ENCODE data around the gene EIF4A3. TPM values are rescaled to one million over a fixed set of nuclear protein-coding genes. Genes with fewer than 3 reads are reported as not detected.
A peak's percentile ranks its signal among the peaks of the same experiment; 100 is the strongest.

Gene EIF4A3
- total RNA-seq, 1 donor from 2014 or later: 31.3 TPM

DNA sequence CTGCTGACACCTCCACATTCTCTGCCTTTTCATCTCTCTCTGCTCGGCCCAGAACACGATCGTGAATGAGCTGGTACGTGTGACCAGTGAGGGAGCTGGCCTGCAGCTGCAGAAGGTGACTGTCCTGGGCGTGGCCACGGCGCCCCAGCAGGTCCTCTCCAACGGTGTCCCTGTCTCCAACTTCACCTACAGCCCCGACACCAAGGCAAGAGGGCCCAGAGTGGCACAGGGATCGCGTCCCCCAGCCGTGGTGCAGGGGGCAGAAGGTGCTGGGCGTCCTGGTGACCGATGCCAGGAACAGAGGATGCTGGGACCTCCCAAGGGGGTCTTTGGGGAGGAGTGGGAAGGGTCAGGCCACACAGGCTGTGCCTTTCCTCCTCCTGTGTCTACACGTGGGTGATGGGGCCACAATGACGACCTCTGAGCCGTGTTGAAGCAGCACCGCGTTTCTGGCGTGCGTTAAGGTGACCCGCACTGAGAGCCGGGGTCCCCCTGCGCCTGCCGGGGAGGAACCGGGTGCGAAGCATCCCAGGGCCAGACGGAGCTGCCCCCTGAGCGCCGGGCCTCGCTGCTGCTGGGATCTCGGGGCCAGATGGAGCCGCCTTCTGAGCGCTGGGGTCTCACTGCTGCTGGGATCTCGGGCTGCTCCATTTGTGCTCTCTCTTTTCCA is 28.2 kb downstream of the EIF4A3 start:
- DNase-seq (ENCODE audit: missing footprints) (peak; percentile 60), ATAC-seq (no peak)
- intact Hi-C loops (cut with DNase I): no loop called here

DNA sequence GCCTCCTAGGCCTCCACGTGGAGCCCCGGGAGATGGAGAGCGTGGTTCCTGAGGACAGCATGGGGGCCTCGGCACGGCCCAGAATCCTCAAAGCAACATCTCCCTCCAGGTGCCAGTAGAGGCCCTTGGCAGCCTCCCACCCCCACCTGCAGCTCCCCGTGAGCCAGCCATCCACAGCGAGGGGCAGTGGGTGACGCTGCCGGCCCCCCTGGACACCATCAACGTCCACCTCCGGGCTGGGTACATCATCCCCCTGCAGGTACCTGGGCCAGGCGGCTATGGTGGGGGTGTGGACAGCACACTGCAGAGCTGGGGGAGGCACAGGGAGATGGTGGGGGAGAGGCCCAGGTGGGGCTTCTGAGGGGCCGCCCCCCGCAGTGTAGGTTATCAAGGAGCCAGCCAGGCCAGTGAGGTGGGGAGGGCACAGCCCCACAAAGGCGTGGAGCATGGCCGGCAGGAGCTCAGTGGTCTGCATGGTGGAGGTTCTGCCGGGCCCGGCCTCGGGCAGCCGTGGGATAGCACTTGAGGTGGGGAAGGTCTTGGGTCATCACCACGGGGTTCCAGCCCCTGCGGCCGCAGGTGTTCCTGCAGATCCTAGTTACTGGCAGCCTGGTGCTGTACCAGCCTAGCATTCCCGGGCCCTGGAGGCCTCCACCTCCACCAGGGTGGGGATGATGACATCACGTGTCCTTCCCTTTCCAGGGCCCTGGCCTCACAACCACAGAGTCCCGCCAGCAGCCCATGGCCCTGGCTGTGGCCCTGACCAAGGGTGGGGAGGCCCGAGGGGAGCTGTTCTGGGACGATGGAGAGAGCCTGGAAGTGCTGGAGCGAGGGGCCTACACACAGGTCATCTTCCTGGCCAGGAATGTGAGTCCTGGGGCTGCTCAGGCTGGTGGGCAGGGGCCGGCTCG is 29.2 kb downstream of the EIF4A3 start:
- DNase-seq (ENCODE audit: missing footprints): no peak
- no peak for ATAC-seq
- intact Hi-C loops (cut with DNase I): no loop called here

DNA sequence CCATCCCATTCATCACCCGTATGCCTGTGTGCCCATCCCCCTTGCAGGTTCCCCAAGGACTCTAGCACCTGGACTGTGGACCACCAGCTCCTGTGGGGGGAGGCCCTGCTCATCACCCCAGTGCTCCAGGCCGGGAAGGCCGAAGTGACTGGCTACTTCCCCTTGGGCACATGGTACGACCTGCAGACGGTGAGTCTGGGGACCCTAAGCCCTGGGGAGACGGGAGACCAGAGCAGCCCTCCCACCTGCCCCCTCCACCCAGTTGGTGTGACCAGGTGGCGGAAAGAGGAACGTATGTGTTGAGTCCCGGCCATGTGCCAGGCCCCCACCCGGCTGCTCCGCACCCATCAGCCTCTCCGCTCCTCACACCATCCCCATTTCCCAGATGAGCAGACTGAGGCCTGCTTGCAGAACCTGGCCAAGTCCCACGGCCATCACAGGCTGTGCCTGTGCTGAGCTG is 30.0 kb downstream of the EIF4A3 start:
- intact Hi-C loops (cut with DNase I): no loop called here
- peak; percentile 17 for ATAC-seq
- DNase-seq (ENCODE audit: missing footprints): no peak

DNA sequence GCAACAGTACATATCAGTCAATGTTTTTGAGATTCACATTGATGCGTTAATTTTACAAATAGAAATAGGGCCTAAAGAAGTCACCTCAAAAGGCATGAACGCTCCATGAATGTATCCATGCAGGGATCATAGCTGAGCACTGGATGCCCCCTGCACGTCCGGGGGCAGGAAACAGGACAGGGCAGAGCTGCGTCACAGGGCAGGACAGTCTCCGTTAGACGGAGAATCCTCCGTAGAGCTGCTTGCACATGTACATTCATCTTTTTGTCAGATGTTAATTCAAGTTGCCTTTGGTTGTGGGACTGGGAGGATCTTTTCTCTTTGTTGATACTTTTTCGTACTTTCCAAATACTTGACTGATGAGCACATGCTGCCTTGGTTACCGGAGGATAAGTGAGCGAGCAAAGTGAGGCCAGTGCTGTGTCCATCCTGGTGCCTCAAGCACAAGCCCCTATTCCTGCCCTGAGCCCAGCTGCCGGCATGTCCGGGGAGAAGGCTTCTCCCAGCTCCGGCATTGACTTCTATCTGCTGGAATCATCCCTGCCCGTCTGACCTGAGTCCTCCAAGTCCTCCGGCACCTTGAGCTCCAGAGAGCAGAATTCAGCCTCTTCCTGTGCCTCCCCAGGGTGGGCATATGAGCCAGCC is 30.5 kb downstream of the EIF4A3 start:
- intact Hi-C loops (cut with DNase I): no loop called here
- no peak for DNase-seq (ENCODE audit: missing footprints)
- no peak for ATAC-seq

DNA sequence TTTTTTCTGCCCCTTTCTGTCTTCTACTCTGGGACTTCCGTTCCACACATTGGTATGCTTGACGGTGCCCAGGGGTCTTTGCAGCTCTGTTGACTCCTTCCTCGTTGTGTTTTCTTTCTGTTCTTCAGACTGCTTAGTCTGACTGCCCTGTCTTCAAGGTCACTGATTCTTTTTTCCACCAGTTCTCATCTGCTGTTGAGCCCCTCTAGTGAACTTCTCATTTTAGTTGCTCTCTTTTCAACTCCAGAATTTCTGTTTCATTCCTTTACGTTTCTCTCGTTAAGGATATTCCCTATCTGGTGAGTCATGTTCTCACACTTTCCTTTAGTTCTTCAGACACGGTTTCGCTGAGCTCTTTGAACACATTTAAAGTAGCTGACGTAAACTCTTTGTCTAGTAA is 31.8 kb downstream of the EIF4A3 start:
- DNase-seq (ENCODE audit: missing footprints) (no peak), ATAC-seq (no peak)
- intact Hi-C loops (cut with DNase I): no loop called here

DNA sequence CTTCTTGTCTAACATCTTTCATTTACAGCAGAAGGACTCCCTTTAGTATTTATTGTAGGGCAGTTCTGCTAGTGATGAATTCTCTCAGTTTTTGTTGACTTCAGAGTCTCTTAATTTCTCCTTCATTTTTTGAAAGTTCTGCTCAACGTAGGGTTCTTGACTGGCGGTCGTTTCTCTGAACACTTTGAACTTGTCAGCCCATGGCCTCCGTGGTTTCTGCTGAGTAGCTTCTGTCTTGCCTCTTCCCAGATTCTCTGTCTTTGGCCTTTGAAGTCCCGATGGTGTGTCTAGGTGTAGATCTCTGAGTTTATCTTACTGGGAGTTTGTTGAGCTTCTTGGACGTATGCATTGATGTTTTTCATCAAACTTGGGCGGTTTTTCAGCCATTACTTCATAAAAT is 32.2 kb downstream of the EIF4A3 start:
- intact Hi-C loops (cut with DNase I): no loop called here
- DNase-seq (ENCODE audit: missing footprints) (no peak), ATAC-seq (no peak)

DNA sequence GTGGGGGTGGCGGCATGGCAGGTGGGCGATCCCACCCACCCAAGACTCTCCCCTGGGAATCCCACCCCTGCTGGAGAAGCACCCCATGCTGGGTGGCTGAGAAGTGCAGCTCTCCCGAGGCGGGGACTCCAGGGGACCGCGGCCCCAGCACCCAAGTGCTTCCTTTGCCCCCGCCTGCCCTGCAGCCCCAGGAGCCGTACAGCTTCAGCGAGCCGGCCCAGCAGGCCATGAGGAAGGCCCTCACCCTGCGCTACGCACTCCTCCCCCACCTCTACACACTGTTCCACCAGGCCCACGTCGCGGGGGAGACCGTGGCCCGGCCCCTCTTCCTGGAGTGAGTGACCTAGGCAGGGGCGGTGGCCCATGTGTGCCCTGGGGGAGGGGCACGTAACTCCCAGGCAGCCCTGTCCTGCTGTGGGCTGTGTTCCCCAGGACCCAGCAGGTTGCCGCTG is 33.9 kb downstream of the EIF4A3 start:
- intact Hi-C loops (cut with DNase I): no loop called here

DNA sequence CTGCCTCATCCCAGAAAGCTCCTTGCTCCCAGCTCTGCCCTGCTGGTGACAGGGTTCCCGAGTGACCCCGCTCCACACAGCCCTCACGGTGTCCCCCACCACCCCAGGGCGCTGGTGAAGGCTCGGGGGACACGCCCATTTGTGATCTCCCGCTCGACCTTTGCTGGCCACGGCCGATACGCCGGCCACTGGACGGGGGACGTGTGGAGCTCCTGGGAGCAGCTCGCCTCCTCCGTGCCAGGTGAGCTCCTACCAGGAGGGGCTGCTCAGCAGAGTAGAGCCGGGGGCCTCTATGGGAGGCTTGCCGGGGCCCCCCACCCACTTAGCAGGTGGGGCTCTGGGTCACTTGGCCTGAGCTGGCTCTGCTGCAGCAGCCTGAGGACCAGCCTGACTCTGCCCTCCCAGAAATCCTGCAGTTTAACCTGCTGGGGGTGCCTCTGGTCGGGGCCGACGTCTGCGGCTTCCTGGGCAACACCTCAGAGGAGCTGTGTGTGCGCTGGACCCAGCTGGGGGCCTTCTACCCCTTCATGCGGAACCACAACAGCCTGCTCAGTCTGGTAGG is 34.4 kb downstream of the EIF4A3 start:
- ATAC-seq (no peak), DNase-seq (ENCODE audit: missing footprints) (no peak)
- intact Hi-C loops (cut with DNase I): no loop called here

More for the DNA sequence above, 33.9 kb downstream of the EIF4A3 start:
- ATAC-seq (no peak), DNase-seq (ENCODE audit: missing footprints) (no peak)

DNA sequence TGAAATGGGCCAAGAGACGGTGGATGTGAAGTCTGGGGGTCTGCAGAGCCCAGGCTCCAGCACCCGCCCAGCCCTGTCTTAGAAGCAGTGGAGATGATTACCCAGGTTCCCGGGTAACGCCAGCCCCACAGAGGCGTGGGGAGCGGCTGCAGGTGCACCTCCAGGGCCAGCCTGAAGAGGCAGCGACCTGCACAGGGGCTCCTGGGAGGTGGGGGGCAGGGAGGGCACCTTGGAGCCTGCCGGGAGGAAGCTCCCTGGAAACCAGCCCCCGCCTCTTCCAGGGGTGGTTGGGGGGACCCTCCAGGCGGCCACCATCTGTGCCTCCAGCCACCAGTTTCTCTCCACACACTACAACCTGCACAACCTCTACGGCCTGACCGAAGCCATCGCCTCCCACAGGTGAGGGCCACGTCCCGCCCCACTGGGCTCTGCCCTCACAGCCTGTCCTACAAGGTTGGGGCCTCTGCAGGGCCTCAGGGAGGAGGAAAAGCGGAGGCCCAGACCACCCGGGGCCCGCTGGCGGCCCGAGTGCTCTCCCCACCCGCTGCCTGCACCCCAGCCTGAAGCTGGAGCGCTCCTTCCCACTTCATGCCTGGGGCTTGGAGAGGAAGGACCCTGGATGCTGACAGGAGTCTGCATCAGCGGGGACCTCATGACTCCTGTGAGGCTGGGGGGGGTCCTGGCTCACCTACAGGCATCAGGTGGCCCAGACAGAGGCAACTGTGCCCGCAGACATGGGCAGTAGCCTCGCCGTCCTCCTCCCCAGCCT is 35.0 kb downstream of the EIF4A3 start:
- intact Hi-C loops (cut with DNase I): no loop called here
- ATAC-seq (no peak), DNase-seq (ENCODE audit: missing footprints) (no peak)

DNA sequence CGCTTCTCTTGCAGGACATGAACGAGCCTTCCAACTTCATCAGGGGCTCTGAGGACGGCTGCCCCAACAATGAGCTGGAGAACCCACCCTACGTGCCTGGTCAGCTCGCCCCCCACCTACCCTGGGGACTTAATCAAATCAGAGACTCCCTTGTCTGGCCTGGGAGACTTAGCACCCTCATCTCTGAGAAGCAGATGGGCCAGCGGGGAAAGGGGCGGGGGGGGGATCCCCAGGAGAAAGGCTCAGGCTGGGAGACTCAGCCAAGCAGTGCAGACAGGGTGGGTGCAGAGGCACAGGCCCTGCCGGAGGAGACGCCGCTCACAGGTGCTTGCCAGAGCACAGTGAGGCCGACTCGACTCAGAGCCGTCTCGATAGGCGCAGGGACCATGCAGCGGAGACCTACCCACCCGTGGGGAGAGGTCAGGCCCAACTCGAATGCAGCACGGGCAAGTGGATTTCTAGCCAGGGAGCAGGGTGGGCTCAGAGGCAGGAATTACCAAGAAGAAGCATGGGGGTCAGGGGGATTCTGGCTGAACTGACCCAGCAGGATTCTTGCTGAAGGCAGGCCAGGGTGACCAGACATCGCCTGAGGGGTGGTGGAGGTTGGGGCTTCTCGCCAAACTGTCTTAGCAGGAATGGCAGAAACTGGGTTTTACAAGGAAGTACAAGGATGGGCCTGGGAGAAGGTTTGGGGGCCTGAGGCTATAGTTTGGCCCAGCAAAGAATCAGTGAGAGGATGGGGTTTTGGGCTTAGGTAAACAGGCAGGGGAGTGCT is 35.8 kb downstream of the EIF4A3 start:
- intact Hi-C loops (cut with DNase I): no loop called here
- no peak for DNase-seq (ENCODE audit: missing footprints)
- ATAC-seq: no peak

DNA sequence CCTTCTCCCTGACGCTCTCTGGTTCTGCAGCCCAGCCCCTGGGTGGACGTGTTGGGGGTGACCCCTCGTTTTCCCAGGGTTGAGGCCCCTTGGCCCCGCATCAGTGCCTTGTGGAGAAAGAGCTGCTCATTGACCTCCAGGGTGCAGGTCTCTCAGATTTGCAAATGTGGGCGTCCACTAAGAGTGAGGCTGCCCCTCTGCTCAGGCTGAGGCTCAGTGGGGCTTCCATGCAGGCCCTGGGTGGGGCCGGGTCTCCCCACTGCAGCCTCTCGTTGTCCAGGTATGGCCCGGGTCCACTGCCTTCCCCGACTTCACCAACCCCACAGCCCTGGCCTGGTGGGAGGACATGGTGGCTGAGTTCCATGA is 36.5 kb downstream of the EIF4A3 start:
- intact Hi-C loops (cut with DNase I): no loop called here
- DNase-seq (ENCODE audit: missing footprints): no peak
- ATAC-seq: no peak

DNA sequence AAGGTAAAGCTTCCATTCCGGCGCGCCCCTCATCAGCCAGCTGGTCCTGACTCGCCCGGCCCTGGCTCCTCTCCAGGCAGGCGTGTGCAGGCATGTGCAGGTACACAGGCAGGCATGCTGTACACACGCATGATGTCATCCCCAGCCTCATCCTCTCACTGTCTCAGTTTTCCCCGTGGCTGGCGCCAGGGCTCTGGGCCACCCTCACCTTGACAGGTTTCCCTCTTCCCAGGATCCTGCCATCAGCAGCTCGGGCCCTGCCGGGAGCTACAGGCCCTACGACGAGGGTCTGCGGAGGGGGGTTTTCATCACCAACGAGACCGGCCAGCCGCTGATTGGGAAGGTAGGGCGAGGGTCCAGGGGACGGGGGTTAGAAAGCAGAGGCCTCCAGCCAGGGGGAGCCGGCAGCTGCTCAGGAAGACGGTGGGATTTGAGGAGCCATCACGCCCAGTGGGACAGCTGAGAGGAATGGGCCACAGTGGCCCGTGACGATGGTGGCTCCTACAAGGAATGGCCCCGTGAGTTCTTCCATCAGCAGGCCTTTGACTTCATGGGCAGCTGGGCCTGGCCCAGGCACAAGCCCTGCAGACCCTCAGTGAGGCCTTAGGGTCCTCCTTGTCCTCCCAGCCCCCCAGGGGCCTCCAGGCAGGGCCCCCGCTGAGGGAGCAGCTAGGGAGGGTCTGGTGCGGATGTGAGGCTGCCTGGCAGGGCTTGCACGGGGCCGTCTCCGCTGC is 37.0 kb downstream of the EIF4A3 start:
- no peak for ATAC-seq
- intact Hi-C loops (cut with DNase I): no loop called here
- DNase-seq (ENCODE audit: missing footprints): no peak

DNA sequence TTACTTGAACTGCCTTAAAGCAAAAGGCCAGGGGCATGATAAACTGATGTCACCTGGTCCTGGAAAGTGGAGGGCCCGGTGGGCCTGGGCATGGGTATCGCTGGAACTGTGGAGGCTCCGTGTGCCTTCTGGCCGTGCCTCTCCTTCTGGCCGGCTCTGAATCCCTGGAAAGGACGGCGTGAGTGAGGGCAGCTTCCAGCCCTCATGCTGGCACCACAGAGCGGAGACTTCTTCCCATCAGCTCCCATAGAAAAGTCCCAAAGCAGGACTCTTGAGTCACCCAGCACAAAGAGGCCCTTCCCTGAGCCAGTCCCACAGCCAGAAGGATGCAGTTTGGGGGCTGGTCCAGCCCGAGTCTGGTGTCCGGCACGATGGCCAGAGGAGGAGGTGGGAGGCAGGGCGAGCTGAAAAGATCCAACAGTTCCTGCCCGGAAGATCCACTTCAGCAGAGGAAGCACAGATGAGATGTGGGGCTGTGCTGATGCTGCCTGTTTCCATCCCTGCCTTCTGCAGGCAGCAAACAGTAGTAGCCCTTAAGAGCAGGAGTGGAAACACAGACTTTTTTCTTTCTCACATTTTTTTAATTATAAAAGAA is 37.8 kb downstream of the EIF4A3 start:
- no peak for ATAC-seq
- no peak for DNase-seq (ENCODE audit: missing footprints)
- intact Hi-C loops (cut with DNase I): no loop called here

DNA sequence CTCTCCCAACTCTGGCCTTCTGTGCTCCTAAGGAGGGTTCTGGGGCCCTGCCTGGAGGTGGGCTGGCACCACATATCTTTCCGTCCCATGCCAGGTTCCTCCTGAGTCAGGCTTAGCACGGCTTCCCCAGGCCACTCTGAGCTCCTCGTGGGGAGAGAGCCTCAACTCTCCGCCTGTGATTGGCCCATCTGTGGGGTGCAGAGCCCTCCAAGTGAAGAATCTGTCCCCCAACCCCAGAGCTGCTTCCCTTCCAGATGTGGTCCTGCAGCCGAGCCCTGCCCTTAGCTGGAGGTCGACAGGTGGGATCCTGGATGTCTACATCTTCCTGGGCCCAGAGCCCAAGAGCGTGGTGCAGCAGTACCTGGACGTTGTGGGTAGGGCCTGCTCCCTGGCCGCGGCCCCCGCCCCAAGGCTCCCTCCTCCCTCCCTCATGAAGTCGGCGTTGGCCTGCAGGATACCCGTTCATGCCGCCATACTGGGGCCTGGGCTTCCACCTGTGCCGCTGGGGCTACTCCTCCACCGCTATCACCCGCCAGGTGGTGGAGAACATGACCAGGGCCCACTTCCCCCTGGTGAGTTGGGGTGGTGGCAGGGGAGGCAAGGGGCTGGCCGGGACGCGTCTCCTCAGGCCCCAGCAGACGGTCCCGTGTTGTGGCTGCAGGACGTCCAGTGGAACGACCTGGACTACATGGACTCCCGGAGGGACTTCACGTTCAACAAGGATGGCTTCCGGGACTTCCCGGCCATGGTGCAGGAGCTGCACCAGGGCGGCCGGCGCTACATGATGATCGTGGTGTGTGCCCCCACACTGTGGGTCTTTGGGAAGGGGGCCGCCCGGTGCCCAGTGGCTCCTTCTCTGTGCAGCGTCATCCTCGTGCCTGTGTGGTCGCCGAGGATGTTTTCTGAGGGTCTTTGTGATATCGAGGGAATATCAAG is 38.6 kb downstream of the EIF4A3 start:
- no peak for DNase-seq (ENCODE audit: missing footprints)
- intact Hi-C loops (cut with DNase I): no loop called here
- no peak for ATAC-seq

DNA sequence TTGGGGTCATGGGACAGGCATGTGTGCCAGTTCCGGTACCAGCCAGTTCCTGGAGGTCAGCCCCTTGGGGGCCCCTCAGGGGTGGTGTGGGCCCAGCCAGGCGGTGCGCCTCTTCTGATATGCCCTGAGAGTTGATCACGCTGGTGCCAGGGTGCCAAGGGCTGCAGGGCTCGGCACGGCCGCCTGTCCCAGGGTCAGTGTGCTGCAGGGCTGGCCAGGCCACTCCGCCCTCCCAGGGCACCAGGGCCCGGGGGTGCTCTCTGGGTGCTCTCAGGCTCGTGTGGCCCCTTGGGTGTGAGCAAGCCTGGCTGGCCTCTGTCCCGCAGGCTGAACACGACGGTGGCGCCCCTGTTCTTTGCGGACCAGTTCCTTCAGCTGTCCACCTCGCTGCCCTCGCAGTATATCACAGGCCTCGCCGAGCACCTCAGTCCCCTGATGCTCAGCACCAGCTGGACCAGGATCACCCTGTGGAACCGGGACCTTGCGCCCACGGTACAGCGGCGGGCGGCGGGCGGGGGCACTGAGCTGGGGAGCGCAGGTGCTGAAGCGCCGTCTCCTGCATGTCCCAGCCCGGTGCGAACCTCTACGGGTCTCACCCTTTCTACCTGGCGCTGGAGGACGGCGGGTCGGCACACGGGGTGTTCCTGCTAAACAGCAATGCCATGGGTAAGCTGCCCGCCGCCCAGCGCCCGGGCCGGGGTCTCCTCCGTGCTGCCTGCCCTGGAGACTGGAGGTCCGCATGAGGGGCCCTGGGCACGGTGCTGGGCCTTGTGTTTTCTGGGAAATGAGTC is 39.5 kb downstream of the EIF4A3 start:
- DNase-seq (ENCODE audit: missing footprints) (no peak), ATAC-seq (no peak)
- intact Hi-C loops (cut with DNase I): no loop called here

Measured in Right ventricle myocardium inferior (tissue), 1 donor.